ENCODE measurements around the gene METTL6.

DNA sequence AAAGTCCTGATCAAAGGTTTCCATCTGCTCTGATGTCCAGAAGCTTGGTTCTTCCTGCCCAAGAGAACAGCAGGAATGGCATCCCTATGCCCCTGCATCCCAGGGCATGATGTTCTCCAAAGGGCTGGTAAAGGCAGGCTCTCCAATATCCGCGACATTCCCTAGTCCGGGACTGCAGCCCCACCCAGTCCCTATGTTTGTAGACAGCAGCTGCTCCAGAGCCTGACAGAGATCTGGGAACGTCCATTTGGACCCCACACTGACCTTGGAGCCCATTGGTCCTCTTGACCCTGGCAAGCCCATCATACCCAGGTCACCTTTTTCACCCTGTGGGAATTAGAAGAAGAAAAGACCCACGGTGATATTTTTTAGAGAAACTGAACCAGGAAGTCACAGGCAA, 47.8 kb upstream of the METTL6 start:
- TF ChIP-seq EZH2 (IDR thresholded peaks at IDR 0.05; ENCODE audit: insufficient read depth, poor library complexity, severe bottlenecking), result no peak
- no peak for TF ChIP-seq EZH2phosphoT487 (IDR thresholded peaks at IDR 0.05; ENCODE audit: insufficient read depth, low read depth)

Data from GM23248 (cell line).